Gastroesophageal sphincter (tissue), 3 donors: ENCODE results near the gene NAALADL1.

Experiments
- CTCF ChIP-seq, 4 experiments: fragments of 200-600 bp in 2 of 4; fragments of 450-650 bp in 2 of 4; sonication (generic) in 1 of 4; IDR thresholded peaks; one replicate each; pipeline ENCODE4 v1.5.1; 2017 to 2019; ENCODE audit warnings: antibody characterized with exemption in 4 of 4, mild to moderate bottlenecking in 2 of 4, moderate library complexity in 2 of 4
- EP300 ChIP-seq: sonication (generic); formaldehyde crosslinking; IDR thresholded peaks from one replicate; pipeline ENCODE4 v1.6.1; 2017; ENCODE audit warnings: antibody characterized with exemption, mild to moderate bottlenecking
- POLR2AphosphoS5 ChIP-seq: sonication (generic); formaldehyde crosslinking; IDR thresholded peaks from one replicate; pipeline ENCODE4 v1.6.1; 2017; ENCODE audit warnings: antibody characterized with exemption

- TF ChIP-seq EP300 (no peak), CTCF (IDR thresholded peaks at IDR 0.05) (no peak), POLR2AphosphoS5 (no peak)
These were observed 45.1 kb upstream of the NAALADL1 start for GRCh38 chr11:65103476-65103875.
